ELR (cell line): ENCODE data around the gene CCN5.
"Not testable (repeated sequence)": the region's sequence is repeated elsewhere in the genome, so short reads cannot be mapped to it uniquely, and the experiment has no call there.

Experiments used
- DNase-seq: peaks from one replicate; pipeline ENCODE4 v3.0.0-alpha.2; 2015; ENCODE audit warnings: low read depth

The CCN5 gene

GRCh38 chr20:44695295-44695673 lies 19.9 kb upstream of the CCN5 start:
- no peak for DNase-seq

- DNase-seq = peak; percentile 51
These were observed 19.4 kb upstream of the CCN5 start for GRCh38 chr20:44695674-44696300.

DNA sequence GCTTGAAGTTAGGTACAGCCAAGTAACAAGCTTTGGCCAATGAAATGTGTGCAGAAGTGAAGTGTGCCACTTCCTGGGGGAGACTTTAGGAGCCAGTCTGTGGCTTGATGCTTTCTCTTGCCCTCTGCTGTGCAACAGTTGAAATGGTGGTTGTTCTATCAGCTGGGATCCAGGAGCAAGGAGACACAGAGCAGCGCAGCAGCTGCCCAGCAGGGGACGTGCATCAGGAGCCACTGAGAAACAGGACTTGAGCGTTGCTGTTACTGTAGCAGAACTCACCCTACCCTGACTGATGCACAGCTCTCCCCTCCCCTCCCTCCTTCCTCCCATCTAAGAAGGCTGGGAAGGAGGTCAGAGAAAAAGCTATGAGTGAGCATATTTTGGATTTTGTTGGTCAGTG lies 18.9 kb upstream of the CCN5 start:
- peak; percentile 40 for DNase-seq

GRCh38 chr20:44697041-44697440 lies 18.1 kb upstream of the CCN5 start:
- not testable (repeated sequence) for DNase-seq

DNA sequence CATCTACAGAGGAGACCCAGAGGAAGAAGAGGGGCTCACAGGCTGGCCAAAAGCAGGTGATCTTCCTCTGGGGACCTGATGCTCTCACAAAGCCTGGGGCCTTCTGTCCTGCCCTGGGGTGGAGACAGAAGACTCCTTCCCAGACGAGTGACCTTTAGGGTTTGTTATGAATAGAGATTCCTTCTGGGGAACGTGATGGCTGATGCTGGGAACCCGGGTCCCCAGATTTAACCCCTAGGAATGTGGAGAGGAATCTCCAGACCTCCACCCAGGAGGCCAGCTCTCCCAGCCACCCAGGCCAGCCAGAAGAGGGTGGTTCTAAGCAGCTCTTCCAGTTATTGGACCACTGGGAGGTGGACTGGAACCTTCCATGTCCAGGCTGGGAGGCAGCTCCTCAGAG lies 16.8 kb upstream of the CCN5 start:
- no peak for DNase-seq

GRCh38 chr20:44700306-44700705 lies 14.9 kb upstream of the CCN5 start:
- DNase-seq = no peak

DNA sequence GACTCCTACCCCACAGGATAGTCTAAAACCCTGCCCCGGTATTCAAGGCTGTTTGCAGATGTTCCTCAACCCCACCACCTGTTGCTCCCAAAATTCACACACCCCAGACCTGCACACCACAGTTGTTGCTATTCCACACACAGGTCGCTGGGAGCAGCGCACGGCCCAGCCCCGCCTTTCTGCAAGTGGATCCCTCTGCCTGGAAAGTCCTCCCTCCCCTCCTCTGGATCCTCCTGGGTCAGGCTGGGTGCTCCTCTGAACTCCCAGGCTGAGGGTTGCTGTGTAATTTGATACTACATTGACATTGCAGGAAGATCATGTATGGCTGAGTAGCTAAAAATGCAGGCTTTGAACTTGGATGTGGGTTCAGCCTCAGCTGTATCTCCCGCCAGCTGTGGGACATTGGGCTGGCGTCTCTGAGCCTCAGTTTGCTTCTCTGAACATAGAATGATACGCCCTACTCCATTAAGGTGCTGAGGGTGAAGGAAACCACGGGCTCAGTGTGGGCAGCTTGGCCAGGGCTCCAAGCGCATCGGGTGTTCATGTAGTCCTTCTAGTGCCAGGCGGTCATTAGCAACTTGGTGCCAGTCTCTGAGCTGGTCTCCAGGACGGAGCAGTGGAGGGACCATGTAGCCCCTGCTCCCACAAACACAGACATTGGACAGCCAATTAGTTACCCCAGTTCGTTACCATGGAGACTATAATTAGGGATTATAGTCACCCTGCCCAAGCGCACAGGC lies 13.9 kb upstream of the CCN5 start:
- no peak for DNase-seq

DNA sequence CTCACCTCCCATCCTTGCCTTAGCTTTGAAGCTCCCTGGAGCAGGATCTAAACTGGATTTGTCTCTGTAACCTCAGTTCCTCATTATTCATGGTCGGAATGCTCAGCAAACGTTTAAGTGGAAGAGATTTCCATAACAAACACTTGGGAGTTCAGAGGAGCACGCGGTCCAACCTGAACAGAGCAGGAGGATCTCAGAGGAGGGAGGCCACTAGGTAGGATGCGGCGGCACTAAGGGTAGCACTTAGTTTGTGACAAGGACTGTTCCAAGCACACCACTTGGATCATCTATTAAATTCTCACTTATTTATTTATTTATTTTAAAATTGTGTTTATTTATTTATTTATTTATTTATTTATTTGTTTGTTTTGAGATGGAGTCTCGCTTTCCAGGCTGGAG lies 13.3 kb upstream of the CCN5 start:
- no peak for DNase-seq

DNA sequence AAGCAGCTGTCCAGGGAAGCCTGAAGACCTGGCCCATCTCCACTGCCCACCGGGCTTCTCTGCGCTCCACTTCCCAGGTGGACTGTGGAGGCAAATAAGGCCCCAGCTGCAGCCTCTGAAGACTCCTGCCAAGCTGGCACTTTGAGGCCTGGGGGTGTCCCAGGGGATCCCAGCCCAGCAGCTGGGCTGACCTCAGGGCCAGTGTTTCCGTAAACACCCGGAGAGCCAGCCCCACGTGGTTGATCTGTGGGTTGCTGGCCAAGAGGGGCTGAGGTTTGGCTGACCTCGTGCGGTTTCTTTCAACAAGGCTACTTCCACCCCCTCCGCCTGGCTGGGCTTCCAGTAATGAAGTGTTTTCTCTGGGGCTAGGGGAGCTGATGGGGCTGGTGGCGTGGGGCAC lies 12.4 kb upstream of the CCN5 start:
- peak; percentile 88 for DNase-seq

GRCh38 chr20:44703183-44703925 lies 11.8 kb upstream of the CCN5 start:
- DNase-seq = peak; percentile 40

DNA sequence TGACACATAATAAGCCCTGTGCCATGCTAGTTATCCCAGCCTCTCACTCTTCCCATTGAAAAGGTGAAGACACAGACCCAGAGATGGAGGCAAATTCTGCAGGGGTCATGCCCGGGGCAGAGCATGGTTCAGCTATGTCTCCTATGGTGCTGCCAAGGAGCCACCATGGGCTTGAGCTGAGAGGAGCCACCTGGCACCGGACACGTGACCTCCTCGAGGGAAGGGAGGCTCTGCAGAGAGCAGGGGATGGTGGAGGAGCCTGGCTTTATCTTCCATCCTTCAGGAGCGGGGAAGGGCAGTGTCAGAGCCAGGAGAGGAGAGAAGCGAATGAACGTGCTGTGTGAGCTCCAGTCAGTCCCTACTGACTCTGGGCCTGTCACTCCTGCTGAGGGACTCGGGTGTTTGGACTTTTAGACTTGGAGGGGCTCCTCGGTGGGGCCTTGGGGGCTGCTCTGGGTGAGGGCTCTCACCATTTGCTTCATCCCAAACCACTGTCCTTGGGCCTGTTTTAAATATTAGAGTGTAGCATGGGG lies 11.1 kb upstream of the CCN5 start:
- DNase-seq = no peak

DNA sequence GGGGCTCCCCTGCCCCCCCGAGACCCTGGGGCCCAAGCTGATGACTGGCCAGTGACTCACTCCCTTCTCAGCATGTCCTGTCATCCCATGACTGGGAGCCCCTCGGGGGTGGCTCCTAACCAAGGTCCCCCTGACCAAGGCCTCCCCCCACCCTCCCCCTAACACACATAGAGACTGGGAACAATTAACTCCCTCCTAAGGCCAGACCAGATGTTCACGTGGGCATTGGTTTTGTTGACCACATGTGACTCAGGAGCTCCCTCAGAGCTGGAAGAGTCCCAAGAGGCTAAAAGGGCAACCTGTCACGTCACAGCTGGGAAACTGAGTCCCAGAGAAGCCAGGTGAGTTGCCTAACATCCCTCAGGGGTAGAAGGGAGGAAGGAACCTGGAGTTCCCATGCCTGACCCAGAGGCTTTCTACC lies 10.6 kb upstream of the CCN5 start:
- peak; percentile 94 for DNase-seq

DNA sequence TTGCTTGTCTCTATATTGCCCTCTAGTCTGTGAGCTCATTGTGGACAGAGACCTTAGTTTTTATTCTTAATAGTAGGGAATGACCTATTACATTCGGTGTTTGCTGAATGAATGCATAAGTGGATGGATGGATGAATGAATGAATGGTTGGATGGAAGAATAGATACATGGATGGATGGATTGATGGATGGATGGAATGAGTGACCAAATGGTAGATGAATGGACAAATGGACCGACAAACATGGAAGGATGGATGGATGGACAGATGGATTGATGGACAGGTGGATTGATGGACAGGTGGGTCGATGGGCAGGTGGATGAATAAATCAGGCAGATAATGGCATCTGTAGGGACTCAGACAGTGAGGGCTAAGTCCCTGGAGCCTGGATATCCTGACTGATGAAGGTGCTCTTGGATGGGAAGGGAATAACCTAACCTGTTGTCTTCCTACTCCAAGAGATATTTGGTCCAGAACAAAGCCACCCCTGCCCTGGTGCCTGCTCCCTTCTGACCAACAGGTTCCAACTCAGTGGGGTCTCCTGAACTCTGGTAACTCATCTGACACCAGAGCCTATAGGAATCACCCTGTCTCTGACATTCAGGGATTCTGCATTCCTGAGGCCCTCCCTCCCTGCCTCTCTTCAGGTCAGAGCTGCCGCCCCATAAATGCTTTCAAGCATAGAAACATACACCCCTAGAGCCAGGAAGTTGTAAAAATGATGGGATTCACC lies 9.6 kb upstream of the CCN5 start:
- no peak for DNase-seq

- DNase-seq = peak; percentile 56
These were observed 8.7 kb upstream of the CCN5 start for GRCh38 chr20:44706301-44707017.

- DNase-seq = no peak
These were observed 8.1 kb upstream of the CCN5 start for GRCh38 chr20:44707018-44707579.

DNA sequence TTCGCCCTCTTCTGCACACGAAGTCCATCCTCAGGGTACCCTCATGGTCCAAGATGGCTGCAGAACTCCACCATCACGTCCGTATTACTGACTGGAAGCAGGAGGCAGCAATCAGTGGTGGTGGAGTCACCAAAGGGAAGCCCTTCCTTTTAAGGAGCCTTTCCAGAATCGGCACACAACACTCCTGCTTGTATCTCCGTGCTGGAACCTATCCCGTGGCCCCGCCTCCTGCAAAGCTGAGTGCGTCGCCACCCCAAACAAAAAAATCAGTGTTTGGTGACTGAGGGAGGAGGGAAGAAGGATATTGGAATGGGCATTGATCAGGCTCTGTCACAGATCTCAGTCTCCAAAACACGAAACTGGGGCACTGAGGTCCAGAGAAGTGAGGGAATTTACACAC lies 5.8 kb upstream of the CCN5 start:
- no peak for DNase-seq

DNA sequence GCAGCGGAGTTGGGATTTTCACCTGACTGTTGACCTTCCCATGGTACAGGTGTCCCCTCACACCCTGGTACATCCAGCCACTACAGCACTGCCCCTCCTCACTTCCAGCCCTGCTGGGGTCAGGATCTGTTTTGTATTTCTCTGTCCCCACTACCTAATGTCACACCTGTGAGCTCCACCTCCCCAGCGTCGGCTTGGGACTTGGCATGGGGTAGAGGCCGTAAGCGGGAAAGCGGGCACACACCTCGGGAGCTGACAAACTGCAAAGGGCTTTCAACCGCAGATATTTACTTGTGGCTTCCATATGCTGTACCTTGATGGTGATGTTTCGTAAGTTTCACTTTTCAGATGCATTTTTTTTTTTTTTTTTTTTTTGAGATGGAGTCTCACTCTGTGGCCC lies 5.4 kb upstream of the CCN5 start:
- DNase-seq = no peak

- DNase-seq = no peak
These were observed 3.9 kb upstream of the CCN5 start for GRCh38 chr20:44711237-44711636.

DNA sequence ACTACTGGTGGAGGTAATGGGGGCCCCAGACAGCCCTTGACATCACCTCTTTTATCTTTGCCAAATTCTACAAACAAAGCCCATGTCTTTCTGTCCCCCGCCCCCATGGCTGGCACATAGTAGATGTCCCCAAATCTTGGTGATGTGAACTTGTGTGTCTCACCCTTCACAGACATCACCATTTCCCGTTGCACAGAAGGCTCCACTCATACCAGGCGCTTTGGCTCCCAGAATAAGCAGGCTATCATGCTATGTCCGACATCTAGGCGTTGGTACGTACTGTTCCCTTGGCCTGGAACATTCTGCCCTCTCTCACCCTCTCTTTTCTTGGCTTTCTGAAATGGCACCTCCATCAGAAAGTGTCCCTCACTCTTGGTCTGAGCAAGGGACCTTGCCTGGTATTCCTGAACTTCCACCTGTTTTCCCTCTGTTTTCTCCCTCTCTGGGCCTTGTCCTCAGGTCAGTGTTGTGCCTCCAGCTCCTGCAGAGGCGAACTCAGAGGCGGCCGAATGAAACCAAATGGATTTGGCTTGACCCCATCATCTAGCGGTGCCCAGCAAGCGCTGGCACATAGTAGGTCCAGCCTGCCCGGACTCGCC lies 968 bp upstream of the CCN5 start:
- no peak for DNase-seq

- no peak for DNase-seq
These were observed 535 bp downstream of the CCN5 start for GRCh38 chr20:44715499-44716308.
